ENCODE data around the gene AKAP14. TPM values are rescaled to one million over a fixed set of nuclear protein-coding genes. Genes with fewer than 3 reads are reported as not detected.

The AKAP14 gene
- total RNA-seq, 1 experiment from 2014 or later: not detected

- intact Hi-C loops (cut with micrococcal nuclease; ENCODE audit: unreplicated experiment): no loop called here
- BruUV-seq (replicated peaks): no TSS peak
- no peak for TF ChIP-seq CTCF (IDR thresholded peaks at IDR 0.05; ENCODE audit: unreplicated experiment)
- Mint-ChIP-seq H3K4me1 (ENCODE audit: low read depth, unreplicated experiment) (peaks cover 7% of the 10 kb centered on the region), H3K4me3 (ENCODE audit: low read depth, unreplicated experiment) (no peak overlapping the region), H3K27me3 (ENCODE audit: unreplicated experiment) (no peaks in the 10 kb centered on the region), H3K9me3 (ENCODE audit: low read depth, unreplicated experiment) (no peaks in the 10 kb centered on the region), H3K27ac (ENCODE audit: unreplicated experiment) (no peak overlapping the region), H3K36me3 (ENCODE audit: insufficient read depth, unreplicated experiment) (no peaks in the 10 kb centered on the region)
- DNase-seq: no peak
- CTCF ChIA-PET: interaction anchor here (0.6 to 1.4 kb wide), 4 partner anchors 11 to 339 kb away, joined by 3 to 6 read pairs (median 4); no protein-coding TSS in a partner anchor
Observed at GRCh38 chrX:119899125-119899524, 3.4 kb downstream of the AKAP14 start.

GRCh38 chrX:119900976-119901375 is 5.3 kb downstream of the AKAP14 start:
- no peak for TF ChIP-seq CTCF (IDR thresholded peaks at IDR 0.05; ENCODE audit: unreplicated experiment)
- no TSS peak for BruUV-seq (replicated peaks)
- CTCF ChIA-PET: interaction anchor here (0.6 kb wide), 1 partner anchor 25 kb away, joined by 6 read pairs; no protein-coding TSS in a partner anchor

GRCh38 chrX:119916310-119916709 is 20.6 kb downstream of the AKAP14 start:
- Mint-ChIP-seq H3K27me3 (ENCODE audit: unreplicated experiment) (peaks cover 19% of the 10 kb centered on the region), H3K4me3 (ENCODE audit: low read depth, unreplicated experiment) (no peak overlapping the region), H3K27ac (ENCODE audit: unreplicated experiment) (no peak overlapping the region), H3K9me3 (ENCODE audit: low read depth, unreplicated experiment) (no peaks in the 10 kb centered on the region), H3K4me1 (ENCODE audit: low read depth, unreplicated experiment) (no peaks in the 10 kb centered on the region), H3K36me3 (ENCODE audit: insufficient read depth, unreplicated experiment) (no peaks in the 10 kb centered on the region)
- no peak for TF ChIP-seq CTCF (IDR thresholded peaks at IDR 0.05; ENCODE audit: unreplicated experiment)
- BruUV-seq (replicated peaks): no TSS peak
- CTCF ChIA-PET: interaction anchor here (0.7 kb wide), 1 partner anchor 30 kb away, joined by 5 read pairs; no protein-coding TSS in a partner anchor
- no peak for DNase-seq
- intact Hi-C loops (cut with micrococcal nuclease; ENCODE audit: unreplicated experiment): no loop called here

More at GRCh38 chrX:119900976-119901375, 5.3 kb downstream of the AKAP14 start:
- Mint-ChIP-seq H3K27me3 (ENCODE audit: unreplicated experiment) (no peaks in the 10 kb centered on the region), H3K36me3 (ENCODE audit: insufficient read depth, unreplicated experiment) (no peaks in the 10 kb centered on the region), H3K27ac (ENCODE audit: unreplicated experiment) (no peak overlapping the region), H3K9me3 (ENCODE audit: low read depth, unreplicated experiment) (no peaks in the 10 kb centered on the region), H3K4me3 (ENCODE audit: low read depth, unreplicated experiment) (no peak overlapping the region), H3K4me1 (ENCODE audit: low read depth, unreplicated experiment) (peaks cover 7% of the 10 kb centered on the region)
- no peak for DNase-seq
- intact Hi-C loops (cut with micrococcal nuclease; ENCODE audit: unreplicated experiment): no loop called here

GRCh38 chrX:119917877-119918276 is 22.2 kb downstream of the AKAP14 start:
- DNase-seq: no peak
- Mint-ChIP-seq H3K9me3 (ENCODE audit: low read depth, unreplicated experiment) (no peaks in the 10 kb centered on the region), H3K36me3 (ENCODE audit: insufficient read depth, unreplicated experiment) (no peaks in the 10 kb centered on the region), H3K4me1 (ENCODE audit: low read depth, unreplicated experiment) (no peaks in the 10 kb centered on the region), H3K27ac (ENCODE audit: unreplicated experiment) (no peak overlapping the region), H3K27me3 (ENCODE audit: unreplicated experiment) (peaks cover 19% of the 10 kb centered on the region), H3K4me3 (ENCODE audit: low read depth, unreplicated experiment) (no peak overlapping the region)
- no TSS peak for BruUV-seq (replicated peaks)
- intact Hi-C loops (cut with micrococcal nuclease; ENCODE audit: unreplicated experiment): no loop called here
- CTCF ChIA-PET: no interaction called here
- no peak for TF ChIP-seq CTCF (IDR thresholded peaks at IDR 0.05; ENCODE audit: unreplicated experiment)
